Activated CD4-positive, alpha-beta T cell treated with anti-CD3 and anti-CD28 coated beads for 4 hours (primary cell): Measurements from ENCODE around the gene MAST4.

Experiments used
- DNase-seq, 2 donors: peaks; one replicate each; pipeline ENCODE4 v3.0.0-alpha.2; 2020

The MAST4 gene

GRCh38 chr5:66974256-66974655 is 378.1 kb downstream of the MAST4 start:
- DNase-seq: no peak

- no peak for DNase-seq
These were observed 379.9 kb downstream of the MAST4 start for GRCh38 chr5:66976108-66976507.

GRCh38 chr5:66979738-66980137 is 383.5 kb downstream of the MAST4 start:
- DNase-seq: no peak

GRCh38 chr5:66981266-66982055 is 385.3 kb downstream of the MAST4 start:
- DNase-seq: no peak

GRCh38 chr5:66982056-66982387 is 385.8 kb downstream of the MAST4 start:
- DNase-seq: no peak

- no peak for DNase-seq
These were observed 386.3 kb downstream of the MAST4 start for GRCh38 chr5:66982470-66982869.

- no peak for DNase-seq
These were observed 389.2 kb downstream of the MAST4 start for GRCh38 chr5:66985417-66985816.

GRCh38 chr5:66986009-66986408 is 389.8 kb downstream of the MAST4 start:
- no peak for DNase-seq

GRCh38 chr5:66986534-66986933 is 390.3 kb downstream of the MAST4 start:
- no peak for DNase-seq

GRCh38 chr5:66987126-66987525 is 390.9 kb downstream of the MAST4 start:
- DNase-seq: no peak

- no peak for DNase-seq
These were observed 391.3 kb downstream of the MAST4 start for GRCh38 chr5:66987540-66987939.

- no peak for DNase-seq
These were observed 392.0 kb downstream of the MAST4 start for GRCh38 chr5:66987949-66988838.

GRCh38 chr5:66989286-66989685 is 393.1 kb downstream of the MAST4 start:
- DNase-seq: no peak

GRCh38 chr5:66989781-66990180 is 393.6 kb downstream of the MAST4 start:
- DNase-seq: no peak

- no peak for DNase-seq
These were observed 395.6 kb downstream of the MAST4 start for GRCh38 chr5:66991746-66992145.

- DNase-seq: no peak
These were observed 396.4 kb downstream of the MAST4 start for GRCh38 chr5:66992547-66992946.

- DNase-seq: no peak
These were observed 397.3 kb downstream of the MAST4 start for GRCh38 chr5:66993448-66993847.

- no peak for DNase-seq
These were observed 397.7 kb downstream of the MAST4 start for GRCh38 chr5:66993882-66994281.

GRCh38 chr5:66994790-66995189 is 398.6 kb downstream of the MAST4 start:
- no peak for DNase-seq

GRCh38 chr5:67000794-67001475 is 404.7 kb downstream of the MAST4 start:
- no peak for DNase-seq

GRCh38 chr5:67002832-67003684 is 406.9 kb downstream of the MAST4 start:
- DNase-seq: no peak

- no peak for DNase-seq
These were observed 407.4 kb downstream of the MAST4 start for GRCh38 chr5:67003685-67003934.
